Kidney glomerular epithelial cell (primary cell): ENCODE measurements around the gene FZR1.

Experiments
- DNase-seq: peaks from one replicate; lab custom pipeline; 2025; lab: John Stamatoyannopoulos, UW

Gene FZR1

DNA sequence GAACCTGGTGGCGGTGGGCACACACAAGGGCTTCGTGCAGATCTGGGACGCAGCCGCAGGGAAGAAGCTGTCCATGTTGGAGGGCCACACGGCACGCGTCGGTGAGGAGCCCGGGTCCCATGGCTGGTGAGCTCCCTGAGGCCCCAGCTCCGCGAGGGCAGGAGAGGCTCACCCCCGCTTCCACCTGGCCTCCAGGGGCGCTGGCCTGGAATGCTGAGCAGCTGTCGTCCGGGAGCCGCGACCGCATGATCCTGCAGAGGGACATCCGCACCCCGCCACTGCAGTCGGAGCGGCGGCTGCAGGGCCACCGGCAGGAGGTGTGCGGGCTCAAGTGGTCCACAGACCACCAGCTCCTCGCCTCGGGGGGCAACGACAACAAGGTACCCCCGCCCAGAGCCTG lies 25.6 kb downstream of the FZR1 start:
- no peak for DNase-seq

DNA sequence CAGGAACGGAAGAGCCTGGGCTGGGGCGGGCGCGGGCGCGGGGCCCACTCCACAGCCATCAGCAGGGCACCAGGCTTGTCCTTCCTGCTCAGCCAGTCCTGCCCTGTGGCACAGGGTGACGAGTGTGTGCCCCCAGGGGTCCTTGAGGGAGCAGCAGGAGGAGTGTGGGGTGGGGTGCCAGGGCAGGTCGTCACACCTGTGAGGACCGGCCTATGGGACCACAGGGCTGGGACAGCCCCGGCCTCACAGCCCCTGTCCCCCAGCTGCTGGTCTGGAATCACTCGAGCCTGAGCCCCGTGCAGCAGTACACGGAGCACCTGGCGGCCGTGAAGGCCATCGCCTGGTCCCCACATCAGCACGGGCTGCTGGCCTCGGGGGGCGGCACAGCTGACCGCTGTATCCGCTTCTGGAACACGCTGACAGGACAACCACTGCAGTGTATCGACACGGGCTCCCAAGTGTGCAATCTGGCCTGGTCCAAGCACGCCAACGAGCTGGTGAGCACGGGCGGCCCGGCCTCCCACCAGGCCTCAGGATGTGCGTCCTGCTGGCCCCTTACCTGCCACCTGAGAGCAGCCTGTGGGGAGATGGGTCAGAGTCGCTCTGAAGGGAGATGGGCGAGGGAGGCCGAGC lies 26.2 kb downstream of the FZR1 start:
- no peak for DNase-seq

DNA sequence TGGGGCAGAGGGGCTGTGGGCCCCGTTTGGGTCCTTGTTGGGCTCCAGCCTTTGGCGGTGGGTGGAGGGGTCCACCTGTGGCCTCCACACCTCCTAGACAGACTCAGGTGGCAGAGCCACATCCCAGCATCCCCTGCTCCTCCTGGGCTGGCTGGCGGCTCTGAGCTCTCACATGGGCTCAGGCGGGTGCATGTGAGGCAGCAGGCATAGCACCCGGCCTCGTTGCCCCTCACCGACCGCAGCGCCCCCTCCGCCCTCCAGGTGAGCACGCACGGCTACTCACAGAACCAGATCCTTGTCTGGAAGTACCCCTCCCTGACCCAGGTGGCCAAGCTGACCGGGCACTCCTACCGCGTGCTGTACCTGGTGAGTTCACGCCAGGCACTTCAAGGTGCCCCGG lies 26.9 kb downstream of the FZR1 start:
- no peak for DNase-seq

DNA sequence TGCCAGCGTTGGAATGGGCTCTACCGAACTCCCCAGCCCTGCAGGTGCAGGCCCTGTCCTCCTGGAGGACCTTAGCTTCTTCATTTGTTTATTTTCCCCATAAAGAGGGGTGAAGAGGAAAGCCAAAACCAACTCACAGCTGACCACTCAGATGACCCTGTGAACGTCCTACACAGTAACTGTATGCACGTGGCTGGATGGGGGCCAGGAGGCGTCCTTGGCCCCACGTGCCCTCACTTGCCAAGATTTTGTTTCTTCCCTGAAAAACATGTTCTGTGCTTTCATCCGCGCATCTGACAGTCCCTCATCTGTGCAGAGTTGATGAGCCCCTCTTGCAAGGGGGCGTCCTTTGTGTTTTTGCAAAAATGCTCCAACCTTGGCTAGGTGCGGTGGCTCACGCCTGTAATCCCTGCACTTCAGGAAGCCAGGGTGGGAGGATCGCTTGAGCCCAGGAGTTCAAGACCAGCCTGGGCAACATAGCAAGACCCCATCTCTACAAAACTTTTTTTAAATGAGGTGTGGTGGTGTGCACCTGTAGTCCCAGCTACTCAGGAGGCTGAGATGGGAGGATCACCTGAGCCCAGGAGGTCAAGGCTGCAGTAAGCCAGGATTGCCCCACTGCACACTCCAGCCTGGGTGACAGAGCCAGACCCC lies 27.6 kb downstream of the FZR1 start:
- no peak for DNase-seq

DNA sequence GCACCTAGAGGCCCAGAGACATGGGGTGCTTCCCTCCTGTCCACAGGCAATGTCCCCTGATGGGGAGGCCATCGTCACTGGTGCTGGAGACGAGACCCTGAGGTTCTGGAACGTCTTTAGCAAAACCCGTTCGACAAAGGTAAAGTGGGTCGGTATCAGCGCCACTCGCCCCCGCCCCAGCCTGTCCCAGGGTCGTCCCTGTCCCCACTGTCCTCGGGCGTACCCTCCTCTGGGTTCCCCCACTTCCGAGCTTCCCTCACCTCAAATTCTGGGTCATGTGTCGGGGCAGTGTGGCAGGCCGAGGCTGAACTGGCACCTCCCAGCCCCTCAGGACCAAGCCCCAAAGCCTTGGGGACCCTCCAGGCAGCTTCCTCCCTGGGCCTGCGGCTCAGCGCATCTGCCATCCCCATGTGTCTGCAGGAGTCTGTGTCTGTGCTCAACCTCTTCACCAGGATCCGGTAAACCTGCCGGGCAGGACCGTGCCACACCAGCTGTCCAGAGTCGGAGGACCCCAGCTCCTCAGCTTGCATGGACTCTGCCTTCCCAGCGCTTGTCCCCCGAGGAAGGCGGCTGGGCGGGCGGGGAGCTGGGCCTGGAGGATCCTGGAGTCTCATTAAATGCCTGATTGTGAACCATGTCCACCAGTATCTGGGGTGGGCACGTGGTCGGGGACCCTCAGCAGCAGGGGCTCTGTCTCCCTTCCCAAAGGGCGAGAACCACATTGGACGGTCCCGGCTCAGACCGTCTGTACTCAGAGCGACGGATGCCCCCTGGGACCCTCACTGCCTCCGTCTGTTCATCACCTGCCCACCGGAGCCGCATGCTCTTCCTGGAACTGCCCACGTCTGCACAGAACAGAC lies 28.5 kb downstream of the FZR1 start:
- no peak for DNase-seq

DNA sequence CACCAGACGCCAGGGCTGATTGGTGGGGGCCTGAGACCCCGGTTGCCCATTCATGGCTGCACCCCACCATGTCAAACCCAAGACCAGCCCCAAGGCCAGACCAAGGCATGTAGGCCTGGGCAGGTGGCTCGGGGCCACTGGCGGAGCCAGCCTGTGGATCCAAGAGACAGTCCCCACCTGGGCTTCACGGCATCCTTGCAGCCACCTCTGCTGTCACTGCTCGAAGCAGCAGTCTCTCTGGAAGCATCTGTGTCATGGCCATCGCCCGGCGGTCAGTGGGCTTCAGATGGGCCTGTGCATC lies 29.1 kb downstream of the FZR1 start:
- no peak for DNase-seq

DNA sequence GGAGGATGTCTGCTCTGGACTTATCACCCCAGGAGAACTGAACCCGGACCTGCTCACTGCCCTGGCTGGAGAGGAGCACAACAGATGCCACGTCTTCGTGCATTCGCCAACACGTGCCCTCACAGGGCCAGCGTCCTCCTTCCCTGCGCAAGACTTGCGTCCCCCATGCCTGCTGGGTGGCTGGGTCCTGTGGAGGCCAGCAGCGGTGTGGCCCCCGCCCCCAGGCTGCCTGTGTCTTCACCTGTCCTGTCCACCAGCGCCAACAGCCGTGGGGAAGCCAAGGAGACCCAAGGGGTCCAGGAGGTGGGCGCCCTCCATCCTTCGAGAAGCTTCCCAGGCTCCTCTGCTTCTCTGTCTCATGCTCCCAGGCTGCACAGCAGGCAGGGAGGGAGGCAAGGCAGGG lies 29.5 kb downstream of the FZR1 start:
- DNase-seq, result no peak

DNA sequence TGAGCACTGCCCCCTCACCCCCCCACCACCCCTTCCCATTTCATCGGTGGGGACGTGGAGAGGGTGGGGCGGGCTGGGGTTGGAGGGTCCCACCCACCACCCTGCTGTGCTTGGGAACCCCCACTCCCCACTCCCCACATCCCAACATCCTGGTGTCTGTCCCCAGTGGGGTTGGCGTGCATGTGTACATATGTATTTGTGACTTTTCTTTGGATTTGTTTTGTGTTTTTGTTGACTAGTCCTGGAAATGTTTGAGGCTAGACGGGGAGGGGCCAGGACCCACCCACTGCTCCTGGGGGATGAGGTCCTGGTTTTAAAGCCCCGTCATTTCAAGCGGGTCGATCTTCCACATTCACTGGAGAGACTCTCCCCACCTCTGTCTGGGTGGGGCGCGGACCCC lies 29.9 kb downstream of the FZR1 start:
- no peak for DNase-seq

DNA sequence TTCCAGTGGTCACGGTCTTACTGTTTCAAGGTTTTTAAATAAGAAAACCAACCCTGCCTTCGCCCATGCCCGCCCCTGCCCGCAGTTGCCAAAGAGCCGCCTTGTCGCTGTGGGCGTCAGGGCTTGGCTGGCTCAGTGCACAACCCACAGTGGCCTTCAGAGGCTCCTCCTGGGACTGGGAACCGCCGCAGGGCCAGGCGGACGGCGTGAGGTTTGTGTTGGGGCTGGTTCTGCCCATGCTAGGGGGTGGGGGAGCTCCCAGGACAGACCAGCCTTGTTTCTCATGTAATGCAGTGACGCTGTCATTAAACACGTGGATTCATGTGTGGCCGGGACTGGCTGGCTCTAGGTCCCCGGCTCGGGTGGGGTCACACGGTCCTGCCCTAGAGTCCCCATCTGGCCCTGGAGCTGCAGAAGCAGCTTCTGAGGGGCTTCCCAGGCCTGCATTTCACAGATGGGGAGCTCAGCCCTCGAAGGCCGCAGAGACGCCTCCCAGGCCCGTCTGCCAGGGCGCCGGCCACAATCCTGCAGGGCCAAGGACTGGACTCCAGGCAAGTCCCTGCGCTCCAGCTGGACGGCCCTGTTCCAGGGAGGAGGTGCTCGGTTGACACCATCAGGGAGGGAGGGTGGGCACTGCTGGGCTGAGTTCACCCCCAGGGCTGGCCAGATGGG lies 30.5 kb downstream of the FZR1 start:
- DNase-seq, result no peak

DNA sequence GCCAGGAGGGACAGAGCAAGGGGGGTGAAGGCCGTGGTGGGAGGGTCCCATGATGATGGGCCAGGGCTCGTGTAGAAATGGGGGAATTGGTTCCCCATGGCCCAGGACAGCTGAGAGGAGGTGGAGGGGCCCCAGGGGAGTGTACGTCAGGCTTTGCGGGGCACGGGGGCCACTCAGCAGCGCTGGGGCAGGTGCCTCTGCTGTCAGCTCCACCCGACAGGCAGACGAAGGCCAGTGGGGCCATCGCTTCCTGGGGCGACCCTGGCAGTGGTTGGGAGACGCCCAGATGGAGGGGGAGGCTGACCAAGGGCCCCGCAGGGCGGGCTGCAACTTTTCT lies 31.0 kb downstream of the FZR1 start:
- no peak for DNase-seq

DNA sequence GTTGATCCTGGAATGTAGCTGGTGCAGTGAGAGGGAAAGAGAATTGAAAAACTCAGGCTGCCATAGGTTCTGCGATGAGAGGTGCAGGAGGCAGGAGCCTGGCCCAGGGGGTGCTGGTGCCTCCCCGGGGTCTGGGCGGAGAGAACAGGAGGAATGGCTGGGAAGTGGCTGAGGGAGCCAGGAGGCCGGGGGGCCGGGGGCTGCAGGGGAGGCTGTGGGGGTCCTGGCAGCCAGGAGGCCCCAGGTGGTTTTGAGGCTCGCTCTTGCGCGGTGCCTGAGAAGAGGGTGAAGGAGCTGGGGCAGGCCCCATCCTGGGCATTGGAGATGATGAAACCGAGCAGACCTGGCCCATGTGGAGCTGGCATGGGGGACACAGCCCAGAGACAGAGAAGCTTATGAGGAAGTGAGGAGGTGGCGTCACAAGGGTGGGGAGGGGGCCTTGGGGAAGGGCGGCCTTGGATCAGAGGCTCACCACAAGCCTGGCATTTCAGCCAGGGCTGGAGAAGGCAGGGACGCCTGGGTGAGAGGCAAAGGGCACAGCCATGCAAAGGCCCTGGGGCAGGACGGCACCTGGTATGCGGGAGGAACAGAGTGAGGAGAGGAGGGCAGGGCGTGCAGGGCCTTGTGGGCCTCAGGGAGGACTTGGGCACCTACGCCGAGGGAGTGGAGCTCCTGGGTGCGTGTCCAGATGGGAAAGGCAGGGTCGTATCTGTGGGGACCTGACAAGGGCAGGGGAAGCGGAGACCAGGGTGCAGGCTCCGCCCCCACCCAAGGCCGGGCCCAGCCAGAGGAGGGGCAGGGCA lies 31.5 kb downstream of the FZR1 start:
- no peak for DNase-seq

DNA sequence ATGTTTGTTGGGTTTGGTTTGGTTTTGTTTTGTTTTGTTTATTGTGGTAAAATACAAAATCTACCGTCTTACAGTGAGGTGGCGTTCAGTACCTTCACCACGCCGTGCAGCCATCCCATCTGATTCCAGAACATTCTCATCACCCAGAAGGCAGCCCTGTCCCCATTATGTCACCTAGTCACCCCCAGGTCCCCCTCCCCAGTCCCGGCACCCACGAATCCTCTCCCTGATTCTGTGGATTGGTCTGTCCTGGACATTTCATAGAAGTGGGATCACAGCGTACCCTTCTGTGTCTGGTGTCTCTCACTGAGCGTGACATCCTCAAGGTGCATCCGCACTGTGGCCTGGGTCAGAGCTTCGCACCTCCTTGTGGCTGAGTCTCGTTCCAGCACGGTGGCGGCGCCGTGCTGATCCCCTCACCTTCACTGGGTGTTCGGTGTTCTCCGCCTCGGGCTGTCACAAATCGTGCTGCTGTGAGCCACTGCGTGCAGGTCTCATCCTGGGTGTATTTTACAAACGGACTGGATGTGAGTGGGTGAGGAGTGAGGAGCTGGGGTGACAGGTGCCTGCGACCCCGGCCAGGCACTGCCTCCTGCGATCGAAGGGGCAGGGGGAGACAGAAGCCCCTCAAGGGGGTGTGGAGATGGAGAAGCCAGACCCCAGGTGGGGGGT lies 32.3 kb downstream of the FZR1 start:
- DNase-seq, result no peak

DNA sequence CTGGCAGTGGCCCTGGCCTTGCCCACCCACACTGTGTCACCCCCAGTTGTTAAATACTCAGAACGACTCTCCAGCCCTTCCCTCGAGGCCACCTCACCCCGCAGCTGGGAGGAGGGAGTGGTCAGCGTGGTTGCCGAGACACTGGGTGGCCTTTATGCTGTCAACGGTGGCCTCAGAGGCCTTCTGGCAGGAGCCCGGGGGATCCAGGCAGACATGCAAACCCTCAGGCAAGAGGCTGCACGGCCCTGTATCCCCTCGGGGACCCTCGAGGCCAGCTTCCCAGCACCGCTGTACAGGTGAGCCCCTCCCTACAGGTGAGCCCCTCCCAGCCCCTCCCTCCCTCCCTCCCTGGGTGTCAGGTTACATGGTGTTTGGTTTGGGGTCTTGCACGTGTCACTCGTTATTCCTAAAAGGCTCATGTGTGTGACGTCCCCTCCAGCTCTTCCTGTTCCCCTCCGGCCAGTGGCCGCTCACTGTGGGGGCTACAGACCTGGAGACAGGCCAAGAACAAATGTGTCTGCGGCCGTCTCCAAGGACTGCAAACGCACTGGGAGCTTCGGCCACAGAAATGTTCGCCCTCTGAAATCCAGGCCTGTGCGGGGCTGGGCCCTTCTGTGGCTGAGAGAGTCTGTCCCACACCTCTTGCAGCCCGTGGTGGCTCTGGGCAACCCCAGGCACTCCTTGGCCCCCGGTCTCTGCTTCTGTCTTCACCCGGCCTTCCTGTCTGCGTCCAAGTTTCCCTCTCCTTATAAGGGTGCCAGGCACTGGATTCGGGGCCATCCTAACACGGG lies 33.0 kb downstream of the FZR1 start, which contains the start of gene TEKTIP1:
TEKTIP1 (plus strand) TSS at position 210 of the 791 bp plus-strand sequence; CDS start at position 214, 4 bp downstream.
- no peak for DNase-seq

DNA sequence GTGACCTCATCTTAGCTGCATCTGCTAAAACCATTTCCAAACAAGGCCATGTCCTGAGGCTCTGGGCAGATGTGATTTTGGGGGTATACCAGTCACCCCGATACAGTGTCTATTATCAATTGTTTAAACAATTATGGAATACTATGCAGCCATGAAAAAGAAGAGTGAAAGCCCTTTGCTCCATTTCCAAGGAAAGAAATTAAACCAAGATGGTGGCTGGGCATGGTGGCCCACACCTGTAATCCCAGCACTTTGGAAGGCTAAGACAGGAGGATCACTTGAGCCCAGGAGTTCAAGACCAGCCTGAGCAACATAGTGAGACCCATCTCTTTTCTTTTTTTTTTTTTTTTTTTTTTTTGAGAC lies 33.6 kb downstream of the FZR1 start:
- DNase-seq, result no peak

DNA sequence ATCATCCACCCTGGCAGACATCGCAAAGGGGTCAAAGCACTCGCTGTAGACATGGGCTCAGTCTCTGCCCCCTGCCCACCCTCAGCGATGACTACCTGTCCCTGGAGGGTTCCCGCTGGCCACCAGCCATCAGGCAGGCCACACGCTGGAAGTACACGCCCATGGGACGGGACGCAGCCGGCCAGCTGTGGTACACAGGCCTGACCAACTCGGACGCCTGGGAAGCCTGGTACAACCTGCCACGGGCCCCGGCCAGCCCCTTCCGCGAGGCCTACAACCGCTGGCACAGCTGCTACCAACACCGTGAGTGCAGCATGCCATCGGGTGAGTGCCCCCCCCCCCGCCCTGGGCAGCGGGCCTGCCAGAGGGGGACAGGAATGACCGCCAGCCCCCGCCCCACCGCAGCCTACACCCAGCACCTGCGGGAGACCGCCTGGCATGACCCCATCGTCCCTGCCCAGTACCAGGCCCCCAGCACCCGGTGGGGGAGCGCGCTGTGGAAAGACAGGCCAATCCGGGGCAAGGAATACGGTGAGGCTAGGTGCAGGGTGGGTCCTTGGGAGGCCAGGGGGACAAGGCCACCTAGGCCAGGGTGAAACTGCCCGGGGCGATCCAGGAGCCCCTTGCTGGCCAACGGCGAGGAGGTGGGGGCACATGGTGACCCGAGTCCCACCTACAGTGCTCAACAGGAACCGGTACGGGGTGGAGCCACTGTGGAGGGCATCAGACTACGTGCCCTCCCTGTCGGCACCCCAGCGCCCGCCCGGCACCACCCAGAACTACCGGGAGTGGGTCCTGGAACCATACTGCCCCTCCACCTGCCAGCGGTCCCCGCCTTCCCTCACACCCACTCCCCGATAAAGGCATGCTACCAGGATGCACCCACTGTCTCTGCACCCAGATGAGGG lies 37.3 kb downstream of the FZR1 start:
- no peak for DNase-seq

DNA sequence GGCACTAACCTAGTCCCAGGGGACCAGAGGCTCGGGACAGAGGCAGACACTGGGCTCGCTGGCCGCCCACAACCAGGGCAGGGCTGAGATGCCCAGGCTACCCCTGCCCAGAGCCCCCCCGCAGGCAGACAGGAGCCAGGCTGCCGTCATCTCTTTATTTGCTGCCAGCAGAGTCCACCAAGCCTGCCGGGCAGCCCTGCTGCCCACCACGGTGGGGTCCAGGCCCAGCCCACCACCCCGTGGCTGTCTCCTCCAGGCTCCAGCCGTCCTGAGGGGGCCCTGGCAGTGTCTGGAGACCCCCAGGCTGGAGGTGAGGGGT lies 37.9 kb downstream of the FZR1 start:
- DNase-seq, result no peak

DNA sequence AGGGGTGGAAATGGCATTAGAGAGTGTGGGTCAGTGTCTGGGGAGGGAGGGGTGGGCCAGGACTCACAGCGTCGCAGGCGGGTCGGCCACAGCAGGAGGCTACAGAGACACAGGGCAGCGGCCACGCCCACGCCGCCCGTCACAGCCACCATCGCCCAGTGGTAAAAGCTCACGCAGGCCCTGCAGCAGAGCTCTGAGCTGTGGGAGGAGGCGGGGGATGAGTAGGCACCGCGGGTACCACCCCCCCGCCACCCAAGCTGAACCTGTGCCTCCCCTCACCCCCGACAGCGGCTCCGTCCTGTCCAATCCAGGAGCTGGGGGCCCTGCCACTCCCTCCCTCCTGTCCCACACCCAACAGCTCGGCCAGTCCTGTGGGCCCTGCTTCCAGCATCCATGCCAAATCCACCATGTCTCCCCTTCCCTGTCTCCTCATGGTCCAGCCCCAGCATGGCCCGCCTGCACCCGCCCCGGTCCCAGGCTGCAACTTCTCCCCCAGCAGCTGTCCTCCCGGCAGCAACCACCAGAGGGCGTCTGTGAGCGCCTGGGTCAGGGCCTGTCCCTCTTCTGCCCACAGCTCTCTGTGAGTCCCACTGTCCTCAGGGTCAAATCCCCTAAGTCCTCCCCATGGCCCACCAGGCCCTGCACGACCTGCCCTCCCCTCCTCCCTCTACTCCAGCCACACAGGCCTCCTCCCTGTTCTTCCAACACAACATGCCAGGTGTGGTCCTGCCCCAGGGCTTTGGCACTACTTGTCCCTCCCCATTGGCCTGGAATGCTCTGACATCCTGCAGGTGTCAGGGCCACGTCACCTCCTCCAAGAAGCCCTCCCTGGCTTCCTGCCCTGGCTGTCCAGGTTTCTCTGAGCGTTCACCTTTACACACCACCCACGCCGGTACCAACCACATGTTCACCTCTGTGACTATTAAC lies 38.9 kb downstream of the FZR1 start:
- peak; percentile 9 for DNase-seq

DNA sequence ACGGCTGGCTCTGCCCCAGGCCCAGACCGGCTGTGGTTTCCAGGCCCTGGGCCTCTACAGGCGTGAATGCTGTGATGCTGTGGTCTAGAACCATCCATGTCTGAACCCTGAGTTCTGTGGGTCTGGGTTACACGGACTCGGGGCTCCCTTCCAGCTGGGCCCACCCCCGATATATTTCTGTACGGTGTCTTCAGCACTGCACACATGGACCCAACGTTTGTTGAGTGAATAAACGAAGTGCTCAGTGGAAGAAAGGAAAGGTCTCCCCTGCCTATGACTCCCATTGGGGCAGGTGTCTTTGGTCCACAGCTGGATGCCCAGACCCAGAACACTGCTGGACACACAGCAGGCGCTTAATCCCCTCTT lies 39.5 kb downstream of the FZR1 start:
- no peak for DNase-seq

DNA sequence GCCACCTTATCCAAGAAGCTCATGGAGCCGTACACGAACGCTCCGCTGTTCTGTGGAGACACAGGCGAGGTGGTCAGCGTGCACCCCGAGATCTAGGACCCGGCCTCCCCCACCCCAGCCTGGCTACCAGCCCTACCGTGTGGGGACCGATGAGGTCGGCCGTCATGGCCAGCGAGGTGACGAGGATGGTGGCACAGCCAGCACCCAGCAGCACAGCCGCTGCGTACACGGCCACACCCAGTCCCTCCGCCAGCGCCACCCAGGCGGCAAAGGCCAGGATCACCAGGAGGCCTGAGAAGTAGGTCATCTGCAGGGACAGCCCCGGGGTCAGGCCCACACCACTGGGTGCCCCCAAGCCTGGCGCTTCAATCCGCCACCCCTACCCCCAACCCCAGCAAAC lies 40.0 kb downstream of the FZR1 start:
- no peak for DNase-seq
